MM.1S (cell line): ENCODE data around the gene ENPP3.

Experiments used
- CTCF ChIP-seq: fragments of 300-600 bp; sonication (generic); IDR thresholded peaks from 2 replicates; pipeline ENCODE4 v1.5.1; 2016; ENCODE audit warnings: antibody characterized with exemption, low read length, mixed read lengths
- EZH2 ChIP-seq: fragments of 300-600 bp; sonication (generic); optimal IDR thresholded peaks from 2 replicates; pipeline ENCODE3; 2017; ENCODE audit warnings: low read depth, mild to moderate bottlenecking, antibody characterized with exemption, low read length, mixed read lengths
- EZH2phosphoT487 ChIP-seq: fragments of 300-600 bp; sonication (generic); IDR thresholded peaks from 2 replicates; pipeline ENCODE4 v1.6.1; 2018; ENCODE audit warnings: antibody characterized with exemption, low read length

DNA sequence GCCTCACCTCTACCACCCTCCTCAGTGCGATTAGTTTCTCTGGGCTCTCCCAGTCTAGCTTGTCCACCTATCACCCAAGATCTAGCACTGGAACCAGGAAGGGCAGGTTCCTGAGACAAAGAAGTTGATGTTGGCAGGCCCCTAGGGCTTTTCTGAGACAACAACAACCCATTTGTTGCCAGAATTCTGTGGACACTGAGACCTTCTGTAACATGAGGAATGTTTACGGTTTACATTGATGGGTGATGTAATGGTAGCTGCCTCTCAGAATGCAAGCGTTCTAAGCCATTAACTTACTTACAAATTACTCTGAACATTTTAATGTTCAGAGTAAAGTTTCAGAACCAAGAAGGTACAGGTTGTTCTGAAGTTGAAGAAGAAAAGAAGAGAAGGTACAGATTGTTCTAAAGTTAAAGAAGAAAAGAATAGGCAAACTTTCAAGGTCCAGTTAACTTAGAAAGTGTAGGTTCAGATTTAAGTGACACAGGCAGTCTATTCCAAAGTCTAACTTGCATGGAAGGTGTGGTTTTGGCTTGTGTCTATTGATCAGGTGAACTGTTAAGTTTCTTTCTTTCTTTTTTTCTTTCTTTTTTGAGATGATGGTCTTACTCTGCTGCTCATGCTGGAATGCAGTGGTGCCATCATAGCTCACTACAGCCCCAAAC lies 5.3 kb upstream of the ENPP3 start:
- TF ChIP-seq CTCF (no peak), EZH2 (no peak), EZH2phosphoT487 (no peak)
